Measurements from ENCODE around the gene ASIC4. TPM values are rescaled to one million over a fixed set of nuclear protein-coding genes. Genes with fewer than 3 reads are reported as not detected.

ASIC4 gene
- total and polyA plus RNA-seq, 2 of the 8 experiments (the other 6 are each of a cell fraction or from before 2014, with no cell fraction given), result 0.12 to 0.22 TPM

- WGBS, 2 experiments (ENCODE audit: extremely low coverage in 1 of 2, insufficient coverage in 1 of 2, insufficient read length in 1 of 2, insufficient replicate concordance in 2 of 2, low coverage in 1 of 2, low lambda C conversion rate in 2 of 2, missing lambda C conversion rate in 1 of 2), result 47% methylated on average over 5 of the region's 8 CpGs; no CpG with 5 or more reads in 1 of the 2 experiments
- H3K56ac ChIP-seq (replicated peaks; ENCODE audit: insufficient read length, low read depth, low read length), result no peak overlapping the region
- no peak overlapping the region for H4K5ac ChIP-seq (ENCODE audit: insufficient read length, low read depth, low read length)
- H3K23ac ChIP-seq (ENCODE audit: insufficient read length), result no peak overlapping the region
- H2BK5ac ChIP-seq (ENCODE audit: low read depth, low read length), result peak overlapping the region; percentile 97
- peak overlapping the region; percentile 100 for H2BK12ac ChIP-seq (ENCODE audit: low read depth, low read length)
- H3K18ac ChIP-seq (ENCODE audit: extremely low read depth, low read length), result peak overlapping the region; percentile 95; the same call in 1 of the 2 replicates
- peaks cover 0 to 29% (median 11%) of the 10 kb centered on the region in 4 experiments; a peak in 6 of 8 replicates for H3K36me3 ChIP-seq (ENCODE audit: control insufficient read depth in 2 of 4, insufficient read depth in 4 of 4, low read length in 3 of 4)
- no peak overlapping the region for H2AFZ ChIP-seq (ENCODE audit: low read length)
- peak overlapping the region; percentile 97; the same call in 1 of the 2 replicates for H2AK5ac ChIP-seq (ENCODE audit: low read depth, low read length)
- peak overlapping the region; percentile 47; the same call in 1 of the 2 replicates for H4K8ac ChIP-seq (ENCODE audit: extremely low read depth, insufficient read depth, low read length)
- peak overlapping the region; percentile 65 for H2BK120ac ChIP-seq (replicated peaks; ENCODE audit: low read depth, low read length)
- no peak overlapping the region; a peak in 1 of 7 replicates for H3K9ac ChIP-seq (replicated peaks in 1 of 4; ENCODE audit: extremely low read depth in 1 of 4, low read depth in 3 of 4, low read length in 3 of 4)
- H3K23me2 ChIP-seq (ENCODE audit: low read depth, low read length), result no peaks in the 10 kb centered on the region
- H4K20me1 ChIP-seq (replicated peaks in 1 of 2; ENCODE audit: control insufficient read depth in 1 of 2, insufficient read depth in 2 of 2, low read length in 2 of 2), result peaks cover 0 to 2% of the 10 kb centered on the region in 2 experiments
- DNase-seq (ENCODE audit: low read depth in 1 of 2, low spot score in 2 of 2), result peak in 1 of 2 experiments; percentile 79
- H3K4ac ChIP-seq (replicated peaks; ENCODE audit: insufficient read length, low read depth, low read length), result peak overlapping the region; percentile 98
- H3K4me3 ChIP-seq (ENCODE audit: extremely low read depth in 1 of 4, insufficient read depth in 2 of 4, low read depth in 3 of 4, low read length in 4 of 4), result no peak overlapping the region
- H3K4me2 ChIP-seq (ENCODE audit: insufficient read depth in 1 of 2, low read depth in 2 of 2, low read length in 2 of 2), result no peak overlapping the region; a peak in 1 of 4 replicates
- H3K27me3 ChIP-seq (replicated peaks in 1 of 4; ENCODE audit: control insufficient read depth in 3 of 4, extremely low read depth in 1 of 4, insufficient read depth in 3 of 4, low read length in 3 of 4), result no peaks in the 10 kb centered on the region
- peaks cover 0 to 4% of the 10 kb centered on the region in 2 experiments; a peak in 1 of 4 replicates for H3K79me2 ChIP-seq (ENCODE audit: control insufficient read depth in 1 of 2, insufficient read depth in 2 of 2, low read length in 2 of 2)
- H3K27ac ChIP-seq (ENCODE audit: low read depth, low read length), result peak overlapping the region; percentile 54; the same call in 1 of the 2 replicates
- CTCF ChIA-PET (ENCODE audit: partially characterized antibody), result interaction anchor here (0.6 to 19.7 kb wide), 53 partner anchors 9 to 207 kb away, joined by 3 to 293 read pairs (median 4); partner anchors contain the start of genes ASIC4, CHPF, DNPEP and INHA
- H3K4me1 ChIP-seq (replicated peaks in 1 of 4; ENCODE audit: control insufficient read depth in 3 of 4, insufficient read depth in 4 of 4, low read length in 3 of 4), result peaks cover 6 to 43% (median 36%) of the 10 kb centered on the region in 4 experiments
- no peak overlapping the region for H3K14ac ChIP-seq (ENCODE audit: insufficient read length)
- H2BK15ac ChIP-seq (ENCODE audit: low read length), result peak overlapping the region; percentile 98
- peak; percentile 66 for FAIRE-seq
- peak overlapping the region; percentile 92 for H4K91ac ChIP-seq (replicated peaks; ENCODE audit: insufficient read length, low read length)
- 0 out of 2 replicates have a peak, but pooled peaks cover 2% of the 10 kb centered on the region for H3K79me1 ChIP-seq (ENCODE audit: low read depth, low read length)
- peak overlapping the region; percentile 97; the same call in 1 of the 2 replicates for H2BK20ac ChIP-seq (ENCODE audit: low read length)
- H3K9me3 ChIP-seq (ENCODE audit: insufficient read depth in 2 of 2, low read depth in 1 of 2, low read length in 1 of 2), result no peaks in the 10 kb centered on the region
- POLR2A ChIA-PET (ENCODE audit: partially characterized antibody), result interaction anchor here (0.8 to 17.5 kb wide), 8 partner anchors 9 to 74 kb away, joined by 3 to 293 read pairs (median 32); partner anchors contain the start of genes CHPF, INHA, OBSL1 and STK11IP
- TF ChIP-seq PHF8 (conservative IDR thresholded peaks at IDR 0.05; ENCODE audit: low read depth, low read length) (no peak), EZH2 (IDR thresholded peaks at IDR 0.05; ENCODE audit: low read depth, low read length, severe bottlenecking) (no peak), HDAC6 (IDR thresholded peaks at IDR 0.05; ENCODE audit: low read depth, low read length) (no peak), HDAC2 (IDR thresholded peaks at IDR 0.05; ENCODE audit: borderline replicate concordance in 1 of 2, low read depth in 2 of 2, low read length in 2 of 2) (no peak), GABPA (IDR thresholded peaks at IDR 0.05; ENCODE audit: borderline replicate concordance, insufficient read depth, low read length) (no peak), MAX (IDR thresholded peaks at IDR 0.05) (no peak), CTBP2 (IDR thresholded peaks at IDR 0.05; ENCODE audit: borderline replicate concordance, insufficient read depth, insufficient read length, low read length) (no peak)
Observed at GRCh38 chr2:219560037-219560892, 46.0 kb downstream of the ASIC4 start.
